HFFc6 (cell line): Measurements from ENCODE around the gene TAF4. TPM values are rescaled to one million over a fixed set of nuclear protein-coding genes. Genes with fewer than 3 reads are reported as not detected.

ENCODE experiments used
- DNase-seq: peaks from one replicate; pipeline ENCODE4 v3.0.0-alpha.2; 2018
- H3K27ac Mint-ChIP-seq: 2 replicates; pipeline ENCODE4 v1.8.0; 2020; ENCODE audit warnings: mild to moderate bottlenecking, mixed read lengths
- H3K27me3 Mint-ChIP-seq: 2 replicates; pipeline ENCODE4 v1.8.0; 2021; ENCODE audit warnings: mild to moderate bottlenecking, moderate library complexity, mixed read lengths; ENCODE audit not compliant: insufficient read depth
- H3K36me3 Mint-ChIP-seq: 2 replicates; pipeline ENCODE4 v1.8.0; 2021; ENCODE audit warnings: low read depth, mixed read lengths
- H3K4me1 Mint-ChIP-seq: 2 replicates; pipeline ENCODE4 v1.8.0; 2020; ENCODE audit warnings: low read depth, mixed read lengths
- H3K4me3 Mint-ChIP-seq: 2 replicates; pipeline ENCODE4 v1.8.0; 2020; ENCODE audit warnings: mild to moderate bottlenecking, moderate library complexity, mixed read lengths
- H3K9me3 Mint-ChIP-seq: 2 replicates; pipeline ENCODE4 v1.8.0; 2020; ENCODE audit warnings: mild to moderate bottlenecking, mixed read lengths
- total RNA-seq, 6 experiments: library from RNA; stranded (reverse); fragmentation: NEBNext Ultra II Directional; extraction: Animal tissue kit (Norgen Biotek cat#: 25700); gene quantifications; 2 replicates in 1 of 6; 3 replicates in 5 of 6; pipeline ENCODE4 v1.2.3, GENCODE V29; 2021
- TF ChIP-seq, protein P1 (sequence below): fragments of 200-600 bp; sonication (generic); IDR thresholded peaks from 2 replicates; pipeline ENCODE4 v1.5.0; 2021; ENCODE audit warnings: antibody characterized with exemption, mild to moderate bottlenecking

The TAF4 gene
- total RNA-seq, 6 experiments from 2014 or later = 9.4 to 11.7 (median 9.9) TPM

DNA sequence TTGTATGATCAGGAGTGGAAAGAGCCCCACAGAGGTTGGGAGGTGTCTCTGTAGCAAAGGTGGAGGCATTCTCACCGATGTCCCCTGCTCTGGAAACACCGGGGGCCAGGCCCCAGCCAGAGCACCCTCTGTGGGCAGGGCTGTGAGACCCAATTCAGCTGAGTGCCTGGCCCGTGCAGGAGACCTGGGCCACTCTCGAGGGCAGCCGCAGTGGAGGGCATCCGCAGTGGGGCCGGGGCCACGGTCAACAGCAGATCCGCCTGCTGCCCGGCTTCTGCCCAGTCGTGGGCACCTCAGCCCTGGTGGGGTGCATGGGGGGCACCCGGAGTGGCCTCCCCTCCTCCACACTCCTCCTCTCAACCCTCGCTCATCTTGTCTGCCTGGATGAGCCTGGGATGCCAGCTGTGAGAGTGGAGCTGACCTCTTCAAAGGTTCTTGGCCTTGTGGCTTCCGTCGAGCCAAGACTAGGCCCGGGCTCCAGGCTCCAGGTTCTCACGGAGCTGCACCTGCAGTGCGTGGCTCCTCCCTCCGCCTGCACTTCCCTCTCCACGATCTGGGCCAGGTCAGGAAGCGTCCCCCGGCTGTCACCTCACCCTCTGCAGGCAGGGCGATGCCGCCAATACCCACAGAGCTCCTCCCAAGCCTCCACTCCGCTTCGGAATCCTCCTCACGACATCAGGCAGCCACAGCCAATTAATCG, 134.8 kb downstream of the TAF4 start:
- Mint-ChIP-seq H3K36me3 (peaks cover 19% of the 10 kb centered on the region; the same call in 1 of the 2 replicates), H3K4me3 (no peak overlapping the region), H3K27ac (no peak overlapping the region), H3K27me3 (peaks cover 2% of the 10 kb centered on the region; the same call in 1 of the 2 replicates), H3K4me1 (peaks cover 3% of the 10 kb centered on the region; the same call in 1 of the 2 replicates), H3K9me3 (peaks cover 32% of the 10 kb centered on the region)
- DNase-seq = no peak
- TF ChIP-seq, protein P1, sequence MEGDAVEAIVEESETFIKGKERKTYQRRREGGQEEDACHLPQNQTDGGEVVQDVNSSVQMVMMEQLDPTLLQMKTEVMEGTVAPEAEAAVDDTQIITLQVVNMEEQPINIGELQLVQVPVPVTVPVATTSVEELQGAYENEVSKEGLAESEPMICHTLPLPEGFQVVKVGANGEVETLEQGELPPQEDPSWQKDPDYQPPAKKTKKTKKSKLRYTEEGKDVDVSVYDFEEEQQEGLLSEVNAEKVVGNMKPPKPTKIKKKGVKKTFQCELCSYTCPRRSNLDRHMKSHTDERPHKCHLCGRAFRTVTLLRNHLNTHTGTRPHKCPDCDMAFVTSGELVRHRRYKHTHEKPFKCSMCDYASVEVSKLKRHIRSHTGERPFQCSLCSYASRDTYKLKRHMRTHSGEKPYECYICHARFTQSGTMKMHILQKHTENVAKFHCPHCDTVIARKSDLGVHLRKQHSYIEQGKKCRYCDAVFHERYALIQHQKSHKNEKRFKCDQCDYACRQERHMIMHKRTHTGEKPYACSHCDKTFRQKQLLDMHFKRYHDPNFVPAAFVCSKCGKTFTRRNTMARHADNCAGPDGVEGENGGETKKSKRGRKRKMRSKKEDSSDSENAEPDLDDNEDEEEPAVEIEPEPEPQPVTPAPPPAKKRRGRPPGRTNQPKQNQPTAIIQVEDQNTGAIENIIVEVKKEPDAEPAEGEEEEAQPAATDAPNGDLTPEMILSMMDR = no peak

DNA sequence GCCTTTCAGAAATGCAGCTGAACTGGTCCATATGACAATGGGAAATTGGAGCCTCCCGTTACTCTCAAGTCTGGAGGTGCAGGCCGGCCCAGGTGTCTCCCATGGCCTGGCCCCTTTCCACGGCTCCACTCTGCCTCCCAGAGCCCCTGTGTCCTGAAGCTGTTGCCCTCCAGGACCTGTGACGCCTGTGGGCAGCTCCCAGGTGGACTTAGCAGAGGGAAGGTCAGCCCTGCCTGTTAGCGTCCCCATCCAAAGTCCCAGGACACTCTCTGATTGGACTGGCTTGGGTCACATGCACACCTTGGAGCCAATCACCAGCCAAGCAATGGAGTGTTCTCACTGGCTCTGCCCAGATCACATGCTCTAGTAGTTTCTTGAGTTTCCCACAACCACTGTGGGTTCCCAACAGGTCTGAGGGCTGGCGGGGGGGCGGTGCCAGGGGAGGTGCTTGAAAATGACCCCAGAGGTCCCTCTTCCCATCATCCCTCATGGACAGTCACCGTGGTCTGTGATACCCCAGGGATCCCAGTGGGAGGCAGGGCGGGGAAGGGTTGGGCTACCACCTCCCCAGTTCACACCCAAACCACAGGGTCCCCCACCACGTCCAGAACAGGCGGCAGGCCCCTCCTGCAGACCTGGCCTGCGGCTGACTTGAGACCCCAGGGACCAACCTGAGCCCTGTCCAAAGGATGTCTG, 135.6 kb downstream of the TAF4 start:
- H3K9me3 Mint-ChIP-seq = peaks cover 34% of the 10 kb centered on the region
- H3K4me3 Mint-ChIP-seq = no peak overlapping the region
- peaks cover 2% of the 10 kb centered on the region; the same call in 1 of the 2 replicates for H3K27me3 Mint-ChIP-seq
- H3K36me3 Mint-ChIP-seq = peaks cover 19% of the 10 kb centered on the region; the same call in 1 of the 2 replicates
- TF ChIP-seq, protein P1 = no peak
- peaks cover 7% of the 10 kb centered on the region; the same call in 1 of the 2 replicates for H3K4me1 Mint-ChIP-seq
- DNase-seq = no peak
- no peak overlapping the region for H3K27ac Mint-ChIP-seq

DNA sequence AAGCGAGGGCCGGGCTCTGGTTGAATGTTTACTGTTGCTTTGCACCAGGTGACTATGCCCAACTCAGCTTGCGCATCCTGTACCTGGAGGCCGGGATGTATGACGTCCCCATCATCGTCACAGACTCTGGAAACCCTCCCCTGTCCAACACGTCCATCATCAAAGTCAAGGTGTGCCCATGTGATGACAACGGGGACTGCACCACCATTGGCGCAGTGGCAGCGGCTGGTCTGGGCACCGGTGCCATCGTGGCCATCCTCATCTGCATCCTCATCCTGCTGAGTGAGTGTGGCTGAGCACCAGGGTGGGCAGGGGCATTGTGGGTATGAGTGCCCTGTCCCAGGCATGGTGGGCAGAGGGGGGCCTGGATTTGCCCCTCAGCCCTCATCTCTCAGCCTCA, 136.1 kb downstream of the TAF4 start:
- Mint-ChIP-seq H3K9me3 (peaks cover 34% of the 10 kb centered on the region), H3K4me1 (peaks cover 7% of the 10 kb centered on the region; the same call in 1 of the 2 replicates), H3K4me3 (no peak overlapping the region), H3K27ac (no peak overlapping the region), H3K36me3 (peaks cover 19% of the 10 kb centered on the region; the same call in 1 of the 2 replicates), H3K27me3 (peaks cover 2% of the 10 kb centered on the region; the same call in 1 of the 2 replicates)
- DNase-seq = no peak
- TF ChIP-seq, protein P1 = no peak

DNA sequence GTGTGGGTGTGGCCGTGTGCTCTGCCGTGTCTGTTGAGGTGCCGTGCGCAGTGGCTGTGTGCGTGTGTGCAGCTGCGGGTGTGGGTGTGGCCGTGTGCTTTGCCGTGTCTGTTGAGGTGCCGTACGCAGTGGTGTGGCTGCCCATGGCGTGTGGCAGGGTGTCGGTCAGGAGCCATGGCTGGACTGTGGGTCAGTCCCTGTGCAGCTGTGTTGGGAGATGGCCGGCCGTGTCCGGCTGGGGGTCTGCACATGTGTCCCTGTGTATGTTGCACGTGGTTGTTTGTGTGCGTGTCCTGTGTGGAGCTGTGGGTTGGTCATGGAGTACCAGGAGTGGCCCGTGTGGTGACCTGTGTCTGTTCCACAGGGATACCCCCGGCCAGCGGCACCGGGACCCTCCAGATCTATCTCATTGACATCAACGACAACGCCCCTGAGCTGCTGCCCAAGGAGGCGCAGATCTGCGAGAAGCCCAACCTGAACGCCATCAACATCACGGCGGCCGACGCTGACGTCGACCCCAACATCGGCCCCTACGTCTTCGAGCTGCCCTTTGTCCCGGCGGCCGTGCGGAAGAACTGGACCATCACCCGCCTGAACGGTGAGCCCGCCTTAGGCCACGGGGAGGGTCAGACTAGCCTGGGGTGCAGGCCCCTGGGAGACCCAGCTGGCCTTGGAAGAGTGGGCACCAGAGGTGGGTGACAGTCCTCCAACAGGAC, 137.7 kb downstream of the TAF4 start:
- TF ChIP-seq, protein P1 = no peak
- peaks cover 7% of the 10 kb centered on the region; the same call in 1 of the 2 replicates for H3K4me1 Mint-ChIP-seq
- H3K9me3 Mint-ChIP-seq = peaks cover 34% of the 10 kb centered on the region
- DNase-seq = no peak
- H3K27me3 Mint-ChIP-seq = peaks cover 2% of the 10 kb centered on the region; the same call in 1 of the 2 replicates
- no peak overlapping the region for H3K4me3 Mint-ChIP-seq
- peaks cover 19% of the 10 kb centered on the region; the same call in 1 of the 2 replicates for H3K36me3 Mint-ChIP-seq
- H3K27ac Mint-ChIP-seq = no peak overlapping the region

DNA sequence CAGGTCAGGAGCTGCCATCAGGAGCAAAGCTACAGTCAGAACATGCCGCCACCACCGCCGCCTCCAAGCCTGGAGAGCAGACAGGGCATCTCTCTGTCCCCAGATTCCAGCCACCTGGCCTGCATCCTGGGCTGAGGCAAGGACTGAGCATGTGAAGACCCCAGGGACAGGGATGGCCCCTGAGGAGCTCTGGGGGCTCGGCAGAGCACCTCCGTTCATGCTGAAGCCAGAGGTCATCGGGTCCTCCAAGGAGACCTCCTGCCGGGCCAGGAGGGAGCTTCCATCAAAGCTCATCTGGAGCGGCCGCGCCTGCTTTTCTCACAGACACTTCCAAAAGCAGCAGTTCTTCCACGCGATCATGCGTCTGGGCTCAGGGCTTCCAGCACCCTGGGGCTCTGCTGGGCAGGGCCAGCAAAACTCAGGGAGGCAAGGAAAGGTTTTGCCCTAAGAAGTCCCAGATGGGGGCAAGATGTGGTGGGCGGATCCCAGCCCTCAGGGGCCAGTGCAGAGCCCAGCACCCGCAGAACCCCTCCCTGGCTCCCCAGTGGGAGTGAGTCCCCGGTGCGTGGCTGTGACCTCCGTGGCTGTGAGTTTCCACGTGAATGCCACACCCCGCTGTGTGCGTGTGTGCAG, 138.4 kb downstream of the TAF4 start:
- TF ChIP-seq, protein P1 = no peak
- Mint-ChIP-seq H3K36me3 (peaks cover 14% of the 10 kb centered on the region; the same call in 1 of the 2 replicates), H3K4me3 (no peak overlapping the region), H3K9me3 (peaks cover 34% of the 10 kb centered on the region), H3K27me3 (peaks cover 6% of the 10 kb centered on the region), H3K4me1 (peaks cover 7% of the 10 kb centered on the region; the same call in 1 of the 2 replicates), H3K27ac (no peak overlapping the region)
- no peak for DNase-seq
